NCI-H2196 treated with DMSO at 0.1 percent for 48 hours (cell line): ENCODE measurements around the gene EXO1.

Experiments used
- DNase-seq: peaks from one replicate; lab custom pipeline; 2025; ENCODE audit not compliant: unreplicated experiment; lab: John Stamatoyannopoulos, UW

Gene EXO1

DNA sequence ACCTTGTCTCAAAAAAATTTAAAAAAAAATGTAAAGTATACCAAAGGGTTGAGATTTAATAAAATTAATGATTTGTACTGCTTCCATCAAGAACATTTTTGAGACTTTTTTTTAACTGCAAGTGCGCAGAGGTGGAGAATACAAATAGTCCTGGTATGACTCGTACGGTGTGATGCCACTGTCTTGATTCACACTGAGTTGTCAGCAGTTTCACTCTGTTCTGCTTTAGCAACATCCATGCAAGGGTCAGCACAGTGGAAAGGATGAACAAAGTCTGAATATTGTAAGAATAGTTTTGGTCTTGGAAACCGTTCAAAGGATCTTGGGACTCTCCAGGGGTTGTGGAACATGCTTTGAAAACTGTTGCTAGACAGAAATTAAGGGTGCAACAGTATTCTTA is 40.2 kb downstream of the EXO1 start:
- no peak for DNase-seq

DNA sequence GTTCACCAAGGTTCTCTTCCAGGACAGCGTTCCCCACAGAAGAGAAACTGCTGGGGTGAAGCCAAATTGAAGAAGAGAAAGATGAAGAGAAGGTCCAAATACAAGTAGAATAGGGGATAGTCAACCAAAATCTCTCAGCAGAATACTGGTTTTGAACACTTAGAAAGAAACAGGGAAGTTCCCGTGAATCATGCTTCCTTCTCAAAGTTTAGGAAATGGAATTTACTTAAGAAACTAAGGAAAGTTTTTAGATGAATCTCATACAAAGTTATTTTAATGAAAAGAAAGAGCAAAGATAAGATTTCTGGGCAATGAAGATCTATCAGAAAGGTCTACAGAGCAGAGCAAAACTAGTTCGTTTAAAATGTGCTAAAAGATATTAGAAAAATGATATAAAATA is 43.3 kb downstream of the EXO1 start:
- no peak for DNase-seq

DNA sequence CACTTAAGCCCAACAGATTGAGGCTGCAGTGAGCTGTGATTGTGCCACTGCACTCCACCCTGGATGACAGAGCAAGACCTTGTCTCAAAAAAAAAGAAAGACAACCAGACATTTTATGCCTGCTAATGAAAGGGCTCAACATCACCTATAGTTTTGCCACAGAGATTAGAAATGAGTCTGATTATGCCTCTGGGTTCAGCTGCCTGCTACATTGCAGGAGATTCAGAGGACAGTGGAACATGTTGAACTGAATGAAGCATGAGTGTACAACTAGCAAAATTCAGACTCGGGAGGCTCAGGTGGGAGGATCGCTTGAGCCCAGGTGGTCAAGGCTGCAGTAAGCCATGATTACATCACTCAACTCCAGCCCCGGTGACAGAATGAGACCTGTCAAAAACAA is 46.0 kb downstream of the EXO1 start:
- DNase-seq: no peak

DNA sequence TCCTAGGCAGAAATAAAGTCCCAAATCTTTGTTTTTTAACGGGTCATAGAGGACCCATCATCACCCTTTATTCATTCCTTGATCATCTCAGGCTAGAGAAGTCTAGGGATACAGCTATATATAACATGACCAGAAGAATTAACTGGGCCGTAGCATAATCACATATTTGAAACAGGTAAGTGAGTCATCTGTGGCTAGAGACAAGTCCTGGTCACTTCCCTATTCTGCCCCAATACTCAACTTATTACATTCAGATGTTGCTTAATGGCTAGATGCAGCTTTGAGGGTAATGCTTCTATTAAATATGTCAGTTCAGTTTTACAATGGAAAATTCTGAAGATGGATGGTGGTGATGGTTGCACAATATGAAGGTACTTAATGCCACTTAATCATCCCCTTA is 47.0 kb downstream of the EXO1 start:
- no peak for DNase-seq

DNA sequence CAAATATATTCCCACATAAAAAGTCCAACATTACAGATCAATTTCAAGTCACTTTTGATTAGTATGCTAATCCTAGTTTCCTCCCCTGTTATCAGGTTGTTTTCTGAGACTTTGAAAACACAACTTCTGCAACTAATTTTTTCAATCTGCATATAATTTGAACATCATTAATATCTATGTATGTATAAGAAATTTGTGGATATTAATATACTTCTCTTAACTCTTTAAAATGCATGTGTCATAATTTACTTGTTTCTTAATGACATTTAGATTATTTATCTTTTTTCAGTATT is 48.6 kb downstream of the EXO1 start:
- DNase-seq: no peak

GRCh38 chr1:241899210-241899609 is 51.2 kb downstream of the EXO1 start:
- no peak for DNase-seq

DNA sequence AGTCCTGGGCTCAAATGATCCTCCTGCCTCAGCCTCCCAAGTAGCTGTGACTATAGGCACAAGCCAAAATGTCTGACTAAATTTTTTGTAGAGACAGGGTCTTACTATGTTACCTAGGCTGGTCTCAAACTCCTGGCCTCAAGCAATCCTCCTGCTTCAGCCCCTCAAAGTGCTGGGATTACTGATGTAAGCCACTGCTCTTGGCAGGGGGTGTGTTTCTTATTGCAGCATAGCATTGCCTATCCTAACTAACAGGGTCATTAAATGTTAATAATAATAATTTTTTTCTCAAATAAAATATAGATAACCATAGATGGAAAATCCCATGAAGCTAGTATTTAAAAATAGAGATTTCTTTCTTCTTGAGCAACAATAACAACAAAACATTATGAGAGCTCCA is 52.4 kb downstream of the EXO1 start:
- no peak for DNase-seq

- DNase-seq: no peak
These were observed 54.5 kb downstream of the EXO1 start for GRCh38 chr1:241902391-241903065.

DNA sequence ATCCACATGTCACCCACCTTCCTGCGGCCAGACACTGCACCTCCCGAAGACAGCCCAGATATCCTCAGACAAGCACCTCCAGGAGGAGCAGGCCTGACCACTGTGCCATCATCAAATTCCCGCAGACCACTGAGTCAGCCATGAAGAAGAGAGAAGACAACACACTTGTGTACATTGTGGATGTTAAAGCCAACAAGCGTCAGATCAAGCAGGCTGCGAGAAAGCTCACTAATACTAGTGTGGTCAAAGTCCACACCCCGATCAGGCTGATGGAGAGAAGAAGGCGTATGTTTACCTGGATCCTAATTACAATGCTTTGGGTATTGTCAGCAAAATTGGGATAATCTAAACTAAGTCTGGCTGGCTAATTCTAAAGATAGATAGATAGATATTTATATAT is 68.2 kb downstream of the EXO1 start:
- DNase-seq: no peak

DNA sequence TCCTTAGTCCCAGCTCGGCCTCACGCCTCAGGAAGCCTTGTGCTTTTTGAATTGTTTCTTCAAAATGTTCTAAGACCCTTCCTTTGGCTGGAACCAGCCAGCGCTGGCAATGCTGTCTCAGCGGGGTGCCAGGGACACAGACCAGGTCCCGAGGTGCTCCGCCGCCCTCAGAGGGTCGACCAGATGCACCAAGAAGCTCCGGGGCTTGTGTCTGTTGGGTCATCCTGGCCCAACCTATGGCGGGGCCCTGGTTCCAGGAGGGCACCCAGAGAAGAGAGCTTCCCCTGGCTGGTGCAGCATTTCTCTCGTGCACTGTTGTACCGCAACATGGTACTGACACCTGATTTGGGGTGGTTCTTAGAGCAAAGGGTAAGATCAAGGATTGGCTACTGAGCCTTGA is 69.5 kb downstream of the EXO1 start:
- DNase-seq: no peak

GRCh38 chr1:241918879-241919278 is 70.9 kb downstream of the EXO1 start:
- no peak for DNase-seq

- no peak for DNase-seq
These were observed 76.2 kb downstream of the EXO1 start for GRCh38 chr1:241924080-241924808.

- no peak for DNase-seq
These were observed 78.1 kb downstream of the EXO1 start for GRCh38 chr1:241926141-241926540.

DNA sequence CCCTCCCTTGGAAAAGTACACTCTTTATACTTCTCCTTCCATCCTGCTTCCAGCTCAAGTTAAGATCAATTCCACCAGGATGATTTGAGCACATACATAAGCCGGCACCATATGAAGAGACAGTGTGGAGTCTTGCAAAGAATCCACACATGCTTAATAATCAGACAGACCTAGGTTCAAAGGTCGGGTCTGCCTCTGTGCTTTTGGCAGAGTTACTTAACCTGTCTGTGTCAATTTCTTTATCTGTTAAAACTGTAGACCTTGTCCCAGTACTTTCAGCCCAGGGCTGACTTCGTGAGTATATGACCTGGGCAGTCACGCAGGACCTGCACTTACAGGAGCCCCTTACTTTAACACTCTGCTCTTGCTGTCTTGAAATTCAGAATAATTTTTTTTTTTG is 79.3 kb downstream of the EXO1 start:
- no peak for DNase-seq

GRCh38 chr1:241932845-241933244 is 84.8 kb downstream of the EXO1 start:
- DNase-seq: no peak

DNA sequence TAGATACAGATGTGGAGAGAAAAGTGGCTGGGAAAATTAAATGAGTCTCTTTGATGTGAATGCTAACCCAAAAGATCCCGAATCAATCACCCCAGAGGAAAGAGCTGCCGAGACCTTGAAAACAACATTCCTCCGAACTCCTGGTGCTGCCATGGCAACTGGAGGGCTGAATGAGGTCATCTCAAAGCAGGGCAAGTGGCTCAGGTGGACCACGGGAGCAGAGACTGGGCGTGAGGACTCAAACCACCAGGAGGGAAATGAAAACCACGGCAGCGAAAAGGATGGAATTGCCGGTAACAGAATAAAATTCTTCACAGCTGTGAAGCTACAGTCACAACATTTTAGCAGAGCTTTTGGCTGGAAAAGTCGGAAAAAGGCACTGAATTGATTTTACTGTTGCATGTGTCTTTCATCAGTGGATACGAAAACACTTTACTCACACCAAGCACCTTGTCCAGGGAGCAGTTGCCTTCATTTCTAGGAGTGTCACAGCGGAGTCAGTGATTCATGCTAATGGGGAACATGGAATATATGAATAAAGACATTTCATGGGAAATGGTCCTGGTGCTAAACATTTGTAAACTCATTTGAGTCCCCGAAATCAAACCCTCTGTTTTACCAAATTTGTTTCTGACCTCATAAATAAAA is 86.3 kb downstream of the EXO1 start:
- no peak for DNase-seq

GRCh38 chr1:241934866-241935265 is 86.9 kb downstream of the EXO1 start:
- DNase-seq: no peak
